Measurements from ENCODE around the gene CFAP77. TPM values are rescaled to one million over a fixed set of nuclear protein-coding genes. Genes with fewer than 3 reads are reported as not detected.

CFAP77 gene
- total and polyA plus RNA-seq, 9 of the 15 experiments (the other 6 are each of a cell fraction or from before 2014, with no cell fraction given) = not detected

DNA sequence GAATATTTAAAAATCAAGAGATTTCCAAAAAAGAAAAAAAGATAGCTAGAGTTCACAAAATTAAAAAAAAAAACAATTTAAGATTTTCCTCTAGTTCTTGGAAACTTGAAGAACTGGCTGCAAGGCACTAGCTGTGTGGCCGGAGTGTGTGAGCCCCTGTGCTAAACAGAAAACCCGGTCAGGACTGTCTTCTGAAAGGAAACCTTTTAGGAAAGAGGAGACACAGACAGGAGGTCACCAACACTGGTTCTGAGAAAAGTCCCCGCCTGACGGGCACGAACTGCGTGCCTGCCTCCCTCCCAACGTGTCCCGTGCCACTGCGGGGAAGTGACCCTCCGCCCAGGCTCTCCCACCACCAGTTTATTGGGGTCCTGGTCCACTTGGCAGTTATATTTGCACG is 18.6 kb upstream of the CFAP77 start (continued):
- TF ChIP-seq, protein P1, sequence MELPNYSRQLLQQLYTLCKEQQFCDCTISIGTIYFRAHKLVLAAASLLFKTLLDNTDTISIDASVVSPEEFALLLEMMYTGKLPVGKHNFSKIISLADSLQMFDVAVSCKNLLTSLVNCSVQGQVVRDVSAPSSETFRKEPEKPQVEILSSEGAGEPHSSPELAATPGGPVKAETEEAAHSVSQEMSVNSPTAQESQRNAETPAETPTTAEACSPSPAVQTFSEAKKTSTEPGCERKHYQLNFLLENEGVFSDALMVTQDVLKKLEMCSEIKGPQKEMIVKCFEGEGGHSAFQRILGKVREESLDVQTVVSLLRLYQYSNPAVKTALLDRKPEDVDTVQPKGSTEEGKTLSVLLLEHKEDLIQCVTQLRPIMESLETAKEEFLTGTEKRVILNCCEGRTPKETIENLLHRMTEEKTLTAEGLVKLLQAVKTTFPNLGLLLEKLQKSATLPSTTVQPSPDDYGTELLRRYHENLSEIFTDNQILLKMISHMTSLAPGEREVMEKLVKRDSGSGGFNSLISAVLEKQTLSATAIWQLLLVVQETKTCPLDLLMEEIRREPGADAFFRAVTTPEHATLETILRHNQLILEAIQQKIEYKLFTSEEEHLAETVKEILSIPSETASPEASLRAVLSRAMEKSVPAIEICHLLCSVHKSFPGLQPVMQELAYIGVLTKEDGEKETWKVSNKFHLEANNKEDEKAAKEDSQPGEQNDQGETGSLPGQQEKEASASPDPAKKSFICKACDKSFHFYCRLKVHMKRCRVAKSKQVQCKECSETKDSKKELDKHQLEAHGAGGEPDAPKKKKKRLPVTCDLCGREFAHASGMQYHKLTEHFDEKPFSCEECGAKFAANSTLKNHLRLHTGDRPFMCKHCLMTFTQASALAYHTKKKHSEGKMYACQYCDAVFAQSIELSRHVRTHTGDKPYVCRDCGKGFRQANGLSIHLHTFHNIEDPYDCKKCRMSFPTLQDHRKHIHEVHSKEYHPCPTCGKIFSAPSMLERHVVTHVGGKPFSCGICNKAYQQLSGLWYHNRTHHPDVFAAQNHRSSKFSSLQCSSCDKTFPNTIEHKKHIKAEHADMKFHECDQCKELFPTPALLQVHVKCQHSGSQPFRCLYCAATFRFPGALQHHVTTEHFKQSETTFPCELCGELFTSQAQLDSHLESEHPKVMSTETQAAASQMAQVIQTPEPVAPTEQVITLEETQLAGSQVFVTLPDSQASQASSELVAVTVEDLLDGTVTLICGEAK (IDR thresholded peaks at IDR 0.05) = no peak
- TF ChIP-seq, protein P1 (CRISPR knock-in tag; IDR thresholded peaks at IDR 0.05) = no peak
- no peak for TF ChIP-seq ESRRA (IDR thresholded peaks at IDR 0.05; ENCODE audit: borderline replicate concordance, low read depth)
- no peak for TF ChIP-seq ZNF551 (CRISPR knock-in tag; IDR thresholded peaks at IDR 0.05)
- TF ChIP-seq SAFB2 (IDR thresholded peaks at IDR 0.05; ENCODE audit: borderline replicate concordance, low read depth, low read length, severe bottlenecking) = no peak
- TF ChIP-seq RBM14 (IDR thresholded peaks at IDR 0.05; ENCODE audit: borderline replicate concordance, insufficient read depth, low read depth, low read length) = no peak

Measured in K562 (cell line).